Measurements from ENCODE around the gene PI16.

Gene PI16

GRCh38 chr6:36954262-36954931 is at the start of gene PI16:
Gene PI16, plus strand, starts transcription at chr6:36954738. Its CDS starts 23 bp downstream, at chr6:36954761.
- peak; percentile 47 for DNase-seq

GRCh38 chr6:36904851-36905393 is 49.6 kb upstream of the PI16 start:
- DNase-seq = no peak

- DNase-seq = no peak
Observed at GRCh38 chr6:36906539-36907325, 47.8 kb upstream of the PI16 start.

- DNase-seq = no peak
Observed at GRCh38 chr6:36907781-36908180, 46.8 kb upstream of the PI16 start.

GRCh38 chr6:36908747-36909146 is 45.8 kb upstream of the PI16 start:
- DNase-seq = no peak

GRCh38 chr6:36912030-36912454 is 42.5 kb upstream of the PI16 start:
- peak; percentile 66 for DNase-seq

- peak; percentile 75 for DNase-seq
Observed at GRCh38 chr6:36912586-36912985, 42.0 kb upstream of the PI16 start.

GRCh38 chr6:36913082-36913481 is 41.5 kb upstream of the PI16 start:
- no peak for DNase-seq

GRCh38 chr6:36914227-36914794 is 40.2 kb upstream of the PI16 start:
- no peak for DNase-seq

- DNase-seq = no peak
Observed at GRCh38 chr6:36915599-36915998, 38.9 kb upstream of the PI16 start.

GRCh38 chr6:36916126-36916525 is 38.4 kb upstream of the PI16 start:
- no peak for DNase-seq

- no peak for DNase-seq
Observed at GRCh38 chr6:36917541-36918193, 36.9 kb upstream of the PI16 start.

- DNase-seq = no peak
Observed at GRCh38 chr6:36920049-36920448, 34.5 kb upstream of the PI16 start.

- DNase-seq = no peak
Observed at GRCh38 chr6:36920546-36920945, 34.0 kb upstream of the PI16 start.

- DNase-seq = no peak
Observed at GRCh38 chr6:36924131-36924530, 30.4 kb upstream of the PI16 start.

- no peak for DNase-seq
Observed at GRCh38 chr6:36924778-36925374, 29.7 kb upstream of the PI16 start.

GRCh38 chr6:36925809-36926208 is 28.7 kb upstream of the PI16 start:
- DNase-seq = no peak

- no peak for DNase-seq
Observed at GRCh38 chr6:36926708-36927513, 27.6 kb upstream of the PI16 start.

- no peak for DNase-seq
Observed at GRCh38 chr6:36927691-36928546, 26.6 kb upstream of the PI16 start.

GRCh38 chr6:36928547-36928918 is 26.0 kb upstream of the PI16 start:
- no peak for DNase-seq

- DNase-seq = no peak
Observed at GRCh38 chr6:36929152-36929551, 25.4 kb upstream of the PI16 start.
